Common myeloid progenitor, CD34-positive (primary cell): Measurements from ENCODE around the gene LRP8.

Experiments used
- CTCF ChIA-PET: fragments of 350-600 bp; sonication (Branson Sonifier 250); formaldehyde crosslinking; loops from one replicate; lab custom pipeline; 2021; ENCODE audit warnings: antibody characterized with exemption; lab: Charles Lee
- POLR2A ChIA-PET: fragments of 350-600 bp; sonication (Branson Sonifier 250); formaldehyde crosslinking; loops from one replicate; lab custom pipeline; 2021; ENCODE audit warnings: antibody characterized with exemption; lab: Charles Lee
- DNase-seq, 3 donors: peaks; one replicate each; pipeline versions ENCODE4 v3.0.0 to v3.0.0-alpha.2; 2013
- H3K27ac ChIP-seq, 2 experiments: 1 replicate in 1 of 2; 2 replicates in 1 of 2; pipeline ENCODE4 v1.7.0; 2013; ENCODE audit warnings: inconsistent platforms in 2 of 2, low read length in 2 of 2, mild to moderate bottlenecking in 2 of 2, low read depth in 1 of 2, moderate library complexity in 1 of 2; ENCODE audit not compliant: severe bottlenecking in 2 of 2, insufficient read depth in 1 of 2, poor library complexity in 1 of 2
- H3K27me3 ChIP-seq, 5 experiments: replicated peaks in 2 of 5; 1 replicate in 3 of 5; 2 replicates in 2 of 5; pipeline versions ENCODE4 v1.6.1 to v1.7.0; 2013; ENCODE audit warnings: low read length in 4 of 5, mild to moderate bottlenecking in 2 of 5, moderate library complexity in 2 of 5, inconsistent platforms in 1 of 5; ENCODE audit not compliant: insufficient read depth in 5 of 5, control insufficient read depth in 4 of 5
- H3K36me3 ChIP-seq, 4 experiments: 1 replicate in 2 of 4; 2 replicates in 2 of 4; pipeline versions ENCODE4 v1.6.1 to v1.7.0; 2013; ENCODE audit warnings: low read length in 3 of 4, control low read depth in 1 of 4, mild to moderate bottlenecking in 1 of 4; ENCODE audit not compliant: control insufficient read depth in 4 of 4, insufficient read depth in 4 of 4
- H3K4me1 ChIP-seq, 4 experiments: 1 replicate in 3 of 4; 2 replicates in 1 of 4; pipeline versions ENCODE4 v1.6.1 to v1.7.1; 2013; ENCODE audit warnings: low read length in 3 of 4, mild to moderate bottlenecking in 3 of 4, control low read depth in 1 of 4, inconsistent platforms in 1 of 4, moderate library complexity in 1 of 4; ENCODE audit not compliant: control insufficient read depth in 4 of 4, insufficient read depth in 4 of 4; ENCODE audit errors: control extremely low read depth in 1 of 4
- H3K4me3 ChIP-seq, 7 experiments: 1 replicate in 4 of 7; 2 replicates in 3 of 7; pipeline versions ENCODE4 v1.5.1 to v1.7.0; 2013; ENCODE audit warnings: mild to moderate bottlenecking in 7 of 7, low read length in 6 of 7, moderate library complexity in 6 of 7, inconsistent platforms in 2 of 7, low read depth in 2 of 7, control low read depth in 1 of 7; ENCODE audit not compliant: insufficient read depth in 4 of 7, control insufficient read depth in 1 of 7; ENCODE audit errors: extremely low read depth in 1 of 7
- H3K9me3 ChIP-seq, 5 experiments: 1 replicate in 4 of 5; 2 replicates in 1 of 5; pipeline versions ENCODE4 v1.6.1 to v1.7.1; 2013; ENCODE audit warnings: low read length in 4 of 5, mild to moderate bottlenecking in 2 of 5, inconsistent platforms in 1 of 5, low read depth in 1 of 5, moderate library complexity in 1 of 5; ENCODE audit not compliant: control insufficient read depth in 4 of 5, insufficient read depth in 2 of 5; ENCODE audit errors: control extremely low read depth in 1 of 5
- WGBS: methylation state at CpG from one replicate; pipeline ENCODE4 v1.1.5; 2013; ENCODE audit not compliant: insufficient coverage; 5-methylcytosine and 5-hydroxymethylcytosine counted together

Gene LRP8

DNA sequence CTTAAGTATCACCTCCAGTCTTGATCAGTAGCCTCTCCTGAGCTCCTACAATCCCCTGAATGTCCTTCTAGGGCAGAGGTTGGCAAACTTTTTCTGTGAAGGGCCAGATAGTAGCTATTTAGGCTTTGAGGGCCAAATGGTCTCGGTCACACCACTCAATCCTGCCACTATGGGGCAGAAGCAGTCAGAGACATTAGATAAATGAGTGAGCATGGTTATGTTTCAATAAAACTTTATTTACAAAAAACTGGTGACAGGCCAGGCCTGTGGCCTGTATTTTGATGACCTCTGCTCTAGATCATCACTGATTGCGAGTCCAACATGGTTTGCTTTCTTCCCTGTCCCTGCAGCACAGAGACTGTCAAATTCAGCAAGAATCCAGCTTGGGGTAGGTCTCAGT is 36.3 kb downstream of the LRP8 start:
- Histone ChIP-seq H3K36me3 (peaks cover 0 to 77% (median 18%) of the 10 kb centered on the region in 4 experiments), H3K4me1 (peaks cover 1 to 36% (median 24%) of the 10 kb centered on the region in 4 experiments), H3K4me3 (no peak overlapping the region), H3K9me3 (no peaks in the 10 kb centered on the region), H3K27ac (no peak overlapping the region), H3K27me3 (no peaks in the 10 kb centered on the region)
- POLR2A ChIA-PET, result no interaction called here
- peak in 2 of 3 donors; percentile 14 to 20 for DNase-seq
- CTCF ChIA-PET, result interaction anchor here (0.6 to 2.5 kb wide), 7 partner anchors 10 to 745 kb away, joined by 3 to 13 read pairs (median 6); no protein-coding TSS in a partner anchor
- WGBS, result 93% methylated on average over 1 of the region's 2 CpGs

DNA sequence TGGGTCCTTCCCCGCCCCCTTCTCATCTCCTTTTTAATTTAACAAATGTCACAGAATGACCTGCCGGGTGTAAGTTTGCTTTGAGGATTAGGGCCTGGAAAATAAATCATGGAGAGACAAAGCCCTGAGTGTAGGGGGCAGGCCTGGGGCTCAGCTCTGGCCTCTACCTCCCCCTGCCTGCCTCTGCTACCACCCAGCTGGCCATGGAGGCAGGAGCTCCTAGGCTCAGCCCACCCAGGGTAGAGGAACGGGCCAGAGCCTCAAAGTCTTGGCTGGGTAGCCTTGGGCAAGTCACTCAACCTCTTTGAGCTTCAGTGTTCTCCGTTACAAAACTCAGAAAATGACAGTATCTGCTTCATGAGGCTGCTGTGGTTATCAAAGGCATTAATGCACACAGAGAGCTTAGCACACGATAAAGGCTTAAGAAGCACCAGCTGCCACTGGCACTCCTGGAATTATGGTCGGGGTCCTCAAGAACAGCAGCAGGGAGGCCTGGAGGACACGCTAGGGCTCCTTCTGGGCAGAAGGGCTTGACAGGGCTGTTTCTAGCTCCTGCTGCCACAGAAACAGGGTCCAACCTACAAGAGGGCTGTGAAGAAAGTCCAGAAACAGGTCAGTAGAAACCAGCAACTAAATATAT is 39.0 kb downstream of the LRP8 start:
- CTCF ChIA-PET, result interaction anchor here (1.5 to 4.7 kb wide), 4 partner anchors 11 to 102 kb away, joined by 4 to 19 read pairs (median 7); no protein-coding TSS in a partner anchor
- 100% methylated on average over 5 of the region's 7 CpGs for WGBS

DNA sequence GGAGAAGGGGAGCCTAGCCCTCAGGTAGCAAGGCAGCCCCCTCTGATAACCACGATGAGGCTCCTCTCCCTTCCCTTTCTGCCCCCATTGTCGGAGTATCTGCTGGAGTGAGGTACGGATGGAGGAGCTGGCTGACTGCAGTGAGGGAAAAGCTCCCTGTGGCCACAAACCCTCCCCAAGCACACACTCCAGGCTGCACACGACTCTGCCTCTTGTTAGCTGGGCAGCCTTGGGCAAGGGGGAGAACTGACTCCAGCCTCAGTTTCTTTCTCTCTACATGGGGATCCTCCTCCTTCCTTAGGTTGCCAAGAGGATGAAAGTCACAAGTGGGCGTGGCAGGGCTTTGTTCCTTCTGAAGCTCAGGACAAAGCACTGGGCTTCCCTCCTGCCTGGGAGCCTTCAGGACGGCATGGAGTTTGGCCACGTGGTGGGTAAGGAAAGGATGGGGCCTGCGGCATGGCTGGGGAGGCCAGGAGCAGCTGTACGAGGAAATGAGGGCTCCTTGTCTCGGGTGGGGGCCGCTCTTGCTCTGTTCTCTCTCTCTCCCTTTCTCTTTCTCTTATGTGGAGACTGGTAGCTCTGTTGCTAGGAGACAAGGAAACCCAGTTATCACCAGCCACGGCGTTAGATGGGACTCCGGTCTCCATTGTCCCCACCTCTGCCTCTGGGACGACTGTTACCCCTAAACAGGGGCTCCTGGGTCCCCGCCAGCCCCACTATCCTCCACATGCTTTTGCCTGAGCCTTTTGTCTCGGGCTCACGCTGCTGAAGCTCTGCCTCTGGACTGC is 39.7 kb downstream of the LRP8 start:
- Histone ChIP-seq H3K27me3 (no peaks in the 10 kb centered on the region), H3K9me3 (no peaks in the 10 kb centered on the region), H3K4me3 (no peak overlapping the region), H3K4me1 (peaks cover 9 to 26% (median 20%) of the 10 kb centered on the region in 4 experiments), H3K36me3 (peaks cover 0 to 83% (median 24%) of the 10 kb centered on the region in 4 experiments), H3K27ac (no peak overlapping the region)
- POLR2A ChIA-PET, result no interaction called here
- 94% methylated on average over 9 of the region's 18 CpGs for WGBS
- CTCF ChIA-PET, result interaction anchor here (0.9 to 4.7 kb wide), 4 partner anchors 10 to 103 kb away, joined by 3 to 19 read pairs (median 12); no protein-coding TSS in a partner anchor
- no peak for DNase-seq

More for the DNA sequence above, 39.0 kb downstream of the LRP8 start:
- no peak for DNase-seq
- Histone ChIP-seq H3K9me3 (no peaks in the 10 kb centered on the region), H3K27ac (no peak overlapping the region), H3K4me1 (peaks cover 9 to 29% (median 23%) of the 10 kb centered on the region in 4 experiments), H3K27me3 (no peaks in the 10 kb centered on the region), H3K36me3 (peaks cover 0 to 89% (median 24%) of the 10 kb centered on the region in 4 experiments), H3K4me3 (no peak overlapping the region)
- POLR2A ChIA-PET, result no interaction called here

DNA sequence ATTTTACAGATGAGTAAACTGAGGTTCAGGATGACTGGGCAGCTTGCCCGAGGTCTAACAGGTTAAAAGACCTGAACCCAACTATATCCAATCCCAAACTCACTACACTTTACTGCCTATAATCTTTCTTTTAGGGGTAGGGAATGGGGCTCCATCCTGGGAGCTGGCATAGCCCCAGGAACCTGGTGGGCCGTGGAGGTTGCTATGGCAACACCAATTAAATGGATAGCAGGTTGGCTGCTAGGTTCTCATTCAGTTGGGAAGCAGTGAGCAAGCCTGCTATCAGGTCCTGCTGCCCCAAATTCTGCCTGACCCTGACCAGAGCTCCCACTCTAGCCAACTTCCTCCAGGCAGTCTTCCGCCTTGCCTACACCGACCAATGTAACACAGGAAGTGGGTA is 40.9 kb downstream of the LRP8 start:
- Histone ChIP-seq H3K4me3 (no peak overlapping the region), H3K4me1 (peaks cover 9 to 22% (median 17%) of the 10 kb centered on the region in 4 experiments), H3K27me3 (no peaks in the 10 kb centered on the region), H3K27ac (no peak overlapping the region), H3K36me3 (peaks cover 0 to 88% (median 23%) of the 10 kb centered on the region in 4 experiments), H3K9me3 (no peaks in the 10 kb centered on the region)
- POLR2A ChIA-PET, result no interaction called here
- CTCF ChIA-PET, result interaction anchor here (0.9 to 4.7 kb wide), 6 partner anchors 9 to 106 kb away, joined by 3 to 19 read pairs (median 8); no protein-coding TSS in a partner anchor
- DNase-seq, result no peak
- WGBS, result 100% methylated on average over 4 of the region's 4 CpGs

DNA sequence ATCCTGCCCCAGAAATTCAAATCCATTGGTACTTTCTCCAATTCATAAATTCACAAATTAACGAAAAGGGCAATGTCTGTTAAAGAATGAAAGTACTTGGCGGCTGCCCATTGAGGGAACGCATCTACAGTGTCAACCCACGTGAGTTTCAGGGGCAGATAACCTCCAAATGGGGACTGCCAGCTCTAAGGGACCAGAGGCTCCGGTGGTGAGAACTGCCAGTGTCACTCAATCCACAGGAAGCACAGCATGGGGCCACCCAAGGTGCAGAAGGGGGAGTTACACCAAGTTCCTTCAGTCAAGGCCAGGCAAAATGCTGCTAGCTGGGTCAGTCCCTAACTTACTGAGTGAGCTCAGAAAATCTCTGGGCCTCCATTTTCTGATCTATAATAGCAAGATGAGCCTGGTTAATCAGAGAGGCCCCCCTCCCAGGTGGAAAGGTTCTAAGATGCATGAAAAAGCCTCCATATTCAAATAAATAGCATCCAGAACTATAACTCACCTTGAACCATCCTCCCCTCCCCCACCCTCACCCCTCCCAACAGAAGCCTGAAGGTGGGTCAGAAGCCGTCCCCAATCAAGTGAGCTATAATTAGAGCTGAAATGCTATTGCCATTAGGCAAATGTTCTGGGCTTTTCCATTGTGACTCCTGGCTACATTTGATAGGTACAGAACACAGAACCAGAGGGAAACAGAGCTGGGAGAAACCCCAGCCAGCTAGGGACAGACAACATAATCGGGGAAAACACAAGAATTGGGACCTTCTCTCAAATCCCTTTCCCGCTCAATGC is 41.7 kb downstream of the LRP8 start:
- H3K4me1 ChIP-seq, result peaks cover 9 to 22% (median 17%) of the 10 kb centered on the region in 4 experiments
- H3K27me3 ChIP-seq, result no peaks in the 10 kb centered on the region
- H3K27ac ChIP-seq, result no peak overlapping the region
- DNase-seq, result peak; percentile 14 to 74 (median 70)
- peaks cover 0 to 89% (median 24%) of the 10 kb centered on the region in 4 experiments for H3K36me3 ChIP-seq
- ChIA-PET POLR2A (no interaction called here), CTCF (interaction anchor here (0.7 to 4.7 kb wide), 7 partner anchors 8 to 107 kb away, joined by 3 to 19 read pairs (median 6); no protein-coding TSS in a partner anchor)
- H3K9me3 ChIP-seq, result no peaks in the 10 kb centered on the region
- H3K4me3 ChIP-seq, result peak overlapping the region in 3 of 7 experiments; percentile 19 to 34 (median 34)
- 34% methylated on average over 6 of the region's 8 CpGs for WGBS

DNA sequence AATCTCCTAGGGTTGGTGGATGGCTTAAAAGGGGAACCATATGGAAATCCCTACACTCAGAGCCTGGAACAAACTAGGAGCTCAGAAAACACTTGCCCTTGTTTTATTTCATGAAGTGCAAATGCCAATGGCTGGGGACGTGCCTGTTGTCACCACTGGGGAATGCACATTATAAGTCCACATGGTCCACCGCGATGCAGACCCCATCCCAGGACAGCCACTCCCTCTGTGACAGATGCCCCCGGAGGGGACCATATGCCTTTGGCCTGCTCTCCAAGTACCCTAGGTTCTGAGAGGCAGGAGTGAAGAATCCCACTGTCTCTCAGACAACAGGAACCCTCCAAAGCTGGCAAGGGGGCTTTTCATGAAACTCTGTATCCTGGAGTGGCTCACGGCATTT is 42.3 kb downstream of the LRP8 start:
- WGBS, result 84% methylated on average over 5 of the region's 5 CpGs
- Histone ChIP-seq H3K36me3 (peaks cover under 1 to 89% (median 25%) of the 10 kb centered on the region in 4 experiments), H3K4me1 (peaks cover 9 to 22% (median 15%) of the 10 kb centered on the region in 4 experiments), H3K9me3 (no peaks in the 10 kb centered on the region), H3K27me3 (no peaks in the 10 kb centered on the region), H3K27ac (no peak overlapping the region), H3K4me3 (peak overlapping the region in 3 of 7 experiments; percentile 19 to 34 (median 34))
- ChIA-PET POLR2A (no interaction called here), CTCF (interaction anchor here (2.0 to 4.7 kb wide), 3 partner anchors 7 to 107 kb away, joined by 6 to 19 read pairs (median 14); no protein-coding TSS in a partner anchor)
- DNase-seq, result no peak
